ENCODE measurements around the gene MPDU1.

MPDU1 gene

GRCh38 chr17:7572338-7572587 lies 11.4 kb upstream of the MPDU1 start:
- H3K18ac ChIP-seq (ENCODE audit: low read length): no peak overlapping the region
- no peak overlapping the region for H3K14ac ChIP-seq (ENCODE audit: low read length)
- no peak overlapping the region for H3K4ac ChIP-seq (ENCODE audit: low read length)
- peaks cover 0 to 3% of the 10 kb centered on the region in 2 donors for H3K9me3 ChIP-seq (replicated peaks in 1 of 2; ENCODE audit: control insufficient read depth in 2 of 2, insufficient read depth in 1 of 2, low read depth in 1 of 2, low read length in 2 of 2)
- no peak for DNase-seq (ENCODE audit: low spot score)
- peak overlapping the region; percentile 95 for H3K23ac ChIP-seq (ENCODE audit: low read depth, low read length, poor library complexity)
- H3K4me2 ChIP-seq (ENCODE audit: insufficient read depth, low read length, poor library complexity, severe bottlenecking): peak overlapping the region; percentile 49
- no CpG with 5 or more reads among the region's 11 CpGs for WGBS, 2 donors (ENCODE audit: extremely low coverage in 2 of 2, insufficient read length in 2 of 2, insufficient replicate concordance in 1 of 2)
- no peaks in the 10 kb centered on the region for H3K27me3 ChIP-seq (ENCODE audit: control insufficient read depth in 3 of 3, insufficient read depth in 3 of 3, low read depth in 1 of 3, low read length in 3 of 3)
- peaks cover 14% of the 10 kb centered on the region in 2 donors for H3K4me1 ChIP-seq (ENCODE audit: control insufficient read depth in 2 of 2, insufficient read depth in 1 of 2, low read depth in 1 of 2, low read length in 2 of 2)
- H2BK15ac ChIP-seq (ENCODE audit: low read length): no peak overlapping the region
- no peak overlapping the region for H2BK5ac ChIP-seq (ENCODE audit: low read length)
- no peak overlapping the region for H4K91ac ChIP-seq (ENCODE audit: low read depth, low read length, poor library complexity)
- no peak overlapping the region for H3K9ac ChIP-seq (ENCODE audit: low read depth, low read length, poor library complexity)
- peak overlapping the region; percentile 62 for H2AFZ ChIP-seq (ENCODE audit: low read length)
- H3K79me1 ChIP-seq (ENCODE audit: low read depth, low read length): peaks cover 14% of the 10 kb centered on the region
- H2AK5ac ChIP-seq (ENCODE audit: low read depth, low read length): no peak overlapping the region
- H4K8ac ChIP-seq (ENCODE audit: low read depth, low read length): no peak overlapping the region
- peak overlapping the region; percentile 66 to 75 for H3K4me3 ChIP-seq (ENCODE audit: low read length in 2 of 2)
- no peak overlapping the region for H2BK120ac ChIP-seq (ENCODE audit: low read depth, low read length)
- H3K36me3 ChIP-seq (replicated peaks in 1 of 2; ENCODE audit: control insufficient read depth in 2 of 2, insufficient read depth in 2 of 2, low read length in 2 of 2): peaks cover 54 to 72% of the 10 kb centered on the region in 2 donors
- H3K27ac ChIP-seq (replicated peaks; ENCODE audit: low read length): peak overlapping the region; percentile 69
- no peak overlapping the region for H2BK12ac ChIP-seq (ENCODE audit: low read length)

GRCh38 chr17:7572588-7573323 lies 10.9 kb upstream of the MPDU1 start:
- Histone ChIP-seq H2AFZ (ENCODE audit: low read length) (no peak overlapping the region), H3K23ac (ENCODE audit: low read depth, low read length, poor library complexity) (peak overlapping the region; percentile 95), H2AK5ac (ENCODE audit: low read depth, low read length) (peak overlapping the region; percentile 99), H3K9me3 (replicated peaks in 1 of 2; ENCODE audit: control insufficient read depth in 2 of 2, insufficient read depth in 1 of 2, low read depth in 1 of 2, low read length in 2 of 2) (peaks cover 0 to 3% of the 10 kb centered on the region in 2 donors), H3K4ac (ENCODE audit: low read length) (peak overlapping the region; percentile 90), H3K79me1 (ENCODE audit: low read depth, low read length) (peaks cover 14% of the 10 kb centered on the region), H4K91ac (ENCODE audit: low read depth, low read length, poor library complexity) (peak overlapping the region; percentile 94), H3K4me1 (ENCODE audit: control insufficient read depth in 2 of 2, insufficient read depth in 1 of 2, low read depth in 1 of 2, low read length in 2 of 2) (peaks cover 14% of the 10 kb centered on the region in 2 donors), H2BK5ac (ENCODE audit: low read length) (peak overlapping the region; percentile 70), H2BK15ac (ENCODE audit: low read length) (peak overlapping the region; percentile 70), H3K9ac (ENCODE audit: low read depth, low read length, poor library complexity) (peak overlapping the region; percentile 100), H3K4me3 (ENCODE audit: low read length in 2 of 2) (peak overlapping the region; percentile 98 to 100), H3K27me3 (ENCODE audit: control insufficient read depth in 3 of 3, insufficient read depth in 3 of 3, low read depth in 1 of 3, low read length in 3 of 3) (no peaks in the 10 kb centered on the region), H3K27ac (replicated peaks; ENCODE audit: low read length) (peak overlapping the region; percentile 73), H2BK12ac (ENCODE audit: low read length) (peak overlapping the region; percentile 18), H3K14ac (ENCODE audit: low read length) (peak overlapping the region; percentile 91), H2BK120ac (ENCODE audit: low read depth, low read length) (peak overlapping the region; percentile 53), H4K8ac (ENCODE audit: low read depth, low read length) (no peak overlapping the region), H3K36me3 (replicated peaks in 1 of 2; ENCODE audit: control insufficient read depth in 2 of 2, insufficient read depth in 2 of 2, low read length in 2 of 2) (peaks cover 57 to 72% of the 10 kb centered on the region in 2 donors), H3K4me2 (ENCODE audit: insufficient read depth, low read length, poor library complexity, severe bottlenecking) (peak overlapping the region; percentile 40), H3K18ac (ENCODE audit: low read length) (peak overlapping the region; percentile 98)
- peak; percentile 99 for DNase-seq (ENCODE audit: low spot score)
- WGBS, 2 donors (ENCODE audit: extremely low coverage in 2 of 2, insufficient read length in 2 of 2, insufficient replicate concordance in 1 of 2): no CpG with 5 or more reads among the region's 73 CpGs

- Histone ChIP-seq H3K4ac (ENCODE audit: low read length) (peak overlapping the region; percentile 90), H3K9ac (ENCODE audit: low read depth, low read length, poor library complexity) (peak overlapping the region; percentile 100), H4K8ac (ENCODE audit: low read depth, low read length) (no peak overlapping the region), H2AK5ac (ENCODE audit: low read depth, low read length) (peak overlapping the region; percentile 99), H3K27ac (replicated peaks; ENCODE audit: low read length) (peak overlapping the region; percentile 73), H2BK12ac (ENCODE audit: low read length) (peak overlapping the region; percentile 18), H4K91ac (ENCODE audit: low read depth, low read length, poor library complexity) (peak overlapping the region; percentile 94), H3K4me1 (ENCODE audit: control insufficient read depth in 2 of 2, insufficient read depth in 1 of 2, low read depth in 1 of 2, low read length in 2 of 2) (peaks cover 14% of the 10 kb centered on the region in 2 donors), H3K36me3 (replicated peaks in 1 of 2; ENCODE audit: control insufficient read depth in 2 of 2, insufficient read depth in 2 of 2, low read length in 2 of 2) (peaks cover 61 to 77% of the 10 kb centered on the region in 2 donors), H3K4me2 (ENCODE audit: insufficient read depth, low read length, poor library complexity, severe bottlenecking) (peak overlapping the region; percentile 67), H3K4me3 (ENCODE audit: low read length in 2 of 2) (peak overlapping the region; percentile 98 to 100), H2BK5ac (ENCODE audit: low read length) (peak overlapping the region; percentile 70), H2AFZ (ENCODE audit: low read length) (no peak overlapping the region), H2BK120ac (ENCODE audit: low read depth, low read length) (peak overlapping the region; percentile 53), H3K9me3 (replicated peaks in 1 of 2; ENCODE audit: control insufficient read depth in 2 of 2, insufficient read depth in 1 of 2, low read depth in 1 of 2, low read length in 2 of 2) (peaks cover 0 to 3% of the 10 kb centered on the region in 2 donors), H3K79me1 (ENCODE audit: low read depth, low read length) (peaks cover 14% of the 10 kb centered on the region), H3K23ac (ENCODE audit: low read depth, low read length, poor library complexity) (peak overlapping the region; percentile 95), H3K14ac (ENCODE audit: low read length) (peak overlapping the region; percentile 91), H3K18ac (ENCODE audit: low read length) (peak overlapping the region; percentile 98), H3K27me3 (ENCODE audit: control insufficient read depth in 3 of 3, insufficient read depth in 3 of 3, low read depth in 1 of 3, low read length in 3 of 3) (no peaks in the 10 kb centered on the region), H2BK15ac (ENCODE audit: low read length) (no peak overlapping the region)
- peak; percentile 84 for DNase-seq (ENCODE audit: low spot score)
- WGBS, 2 donors (ENCODE audit: extremely low coverage in 2 of 2, insufficient read length in 2 of 2, insufficient replicate concordance in 1 of 2): no CpG with 5 or more reads among the region's 71 CpGs
These were observed 10.2 kb upstream of the MPDU1 start for GRCh38 chr17:7573324-7574080.

Data from neuronal stem cell (in vitro differentiated cells).